Thyroid gland (tissue), 4 donors: Measurements from ENCODE around the gene SUPT3H.

Experiments
- CTCF ChIP-seq, 6 experiments: fragments of 200-600 bp in 3 of 6; fragments of 450-650 bp in 3 of 6; sonication (generic) in 3 of 6; IDR thresholded peaks; one replicate each; pipeline ENCODE4 v1.5.1; 2016 to 2019; ENCODE audit warnings: antibody characterized with exemption in 6 of 6, mild to moderate bottlenecking in 2 of 6, inconsistent platforms in 1 of 6, moderate library complexity in 1 of 6
- POLR2A ChIP-seq, 2 donors: fragments of 450-650 bp; IDR thresholded peaks; one replicate each; pipeline ENCODE4 v1.6.1; 2017; ENCODE audit warnings: antibody characterized with exemption in 2 of 2, mild to moderate bottlenecking in 2 of 2, moderate library complexity in 1 of 2

GRCh38 chr6:45255434-45255833 lies 122.3 kb downstream of the SUPT3H start:
- TF ChIP-seq CTCF (IDR thresholded peaks at IDR 0.05) (no peak), POLR2A (IDR thresholded peaks at IDR 0.05) (no peak)
